ENCODE data around the gene LGMN.

DNA sequence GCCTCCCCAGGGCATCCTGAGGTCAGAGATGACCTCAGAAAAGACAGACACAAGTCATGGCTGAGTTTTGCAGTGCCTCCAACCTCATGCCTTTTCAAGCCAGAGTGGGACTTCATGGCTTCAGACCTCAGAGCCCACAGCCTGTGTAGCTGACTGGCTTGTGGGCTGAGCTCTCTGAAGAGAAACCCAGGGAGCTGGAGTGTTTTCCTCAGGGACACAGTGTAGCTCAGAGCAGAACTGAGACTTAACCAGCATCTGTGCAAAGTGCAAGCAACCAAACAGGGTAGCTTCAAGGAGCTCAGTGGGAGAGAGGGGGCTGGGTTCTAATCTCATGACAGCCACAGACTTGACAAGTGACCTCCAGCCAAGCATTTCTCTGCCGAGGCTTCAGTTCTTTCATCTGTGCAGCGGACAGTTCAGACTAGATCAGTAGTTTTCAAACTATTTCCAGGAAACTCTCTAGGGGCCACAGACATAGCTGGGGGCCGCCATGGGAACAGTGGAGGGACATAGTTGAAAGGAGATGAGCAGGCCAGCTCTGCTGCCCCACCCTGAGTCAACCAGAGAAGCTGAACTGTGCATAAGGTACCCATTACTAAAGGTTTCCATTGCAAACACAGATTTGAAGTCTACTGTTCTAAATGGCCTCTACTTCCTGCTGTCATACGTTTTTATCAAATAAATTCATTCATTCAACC lies 80.0 kb downstream of the LGMN start:
- no peak for TF ChIP-seq SRF (IDR thresholded peaks at IDR 0.05; ENCODE audit: low read depth, low read length)
- TF ChIP-seq ZNF274 (CRISPR knock-in tag; IDR thresholded peaks at IDR 0.05), result no peak
